GM18519 (cell line): Measurements from ENCODE around the gene KRTAP9-2.
"Not testable (repeated sequence)": the region's sequence is repeated elsewhere in the genome, so short reads cannot be mapped to it uniquely, and the experiment has no call there.

Source experiments
- ATAC-seq: cut with Tn5 transposase; IDR thresholded peaks from one replicate; pipeline ENCODE4 v1.9.1; 2021; ENCODE audit warnings: mild to moderate bottlenecking, moderate library complexity; ENCODE audit not compliant: unreplicated experiment, low FRiP score

The KRTAP9-2 gene

GRCh38 chr17:41232399-41233105 is 6.1 kb downstream of the KRTAP9-2 start, which contains the start of gene KRTAP9-3:
Gene KRTAP9-3 (plus strand): TSS chr17:41232449. CDS start chr17:41232502, 53 bp downstream.
- ATAC-seq: not testable (repeated sequence)

- ATAC-seq: not testable (repeated sequence)
Measured at GRCh38 chr17:41237116-41237515, 10.7 kb downstream of the KRTAP9-2 start.

- not testable (repeated sequence) for ATAC-seq
Measured at GRCh38 chr17:41237949-41238437, 11.5 kb downstream of the KRTAP9-2 start, which contains the start of gene KRTAP9-8. Gene KRTAP9-8 (plus strand): TSS chr17:41237999. CDS start chr17:41238052, 53 bp downstream.

- not testable (repeated sequence) for ATAC-seq
Measured at GRCh38 chr17:41246995-41247787, 20.7 kb downstream of the KRTAP9-2 start.

- not testable (repeated sequence) for ATAC-seq
Measured at GRCh38 chr17:41249637-41250240, 23.3 kb downstream of the KRTAP9-2 start, which contains the start of gene KRTAP9-4. Gene KRTAP9-4 (plus strand): TSS chr17:41249687. CDS start chr17:41249721, 34 bp downstream.

- no peak for ATAC-seq
Measured at GRCh38 chr17:41251261-41251660, 24.8 kb downstream of the KRTAP9-2 start.

- no peak for ATAC-seq
Measured at GRCh38 chr17:41254861-41255260, 28.4 kb downstream of the KRTAP9-2 start.

DNA sequence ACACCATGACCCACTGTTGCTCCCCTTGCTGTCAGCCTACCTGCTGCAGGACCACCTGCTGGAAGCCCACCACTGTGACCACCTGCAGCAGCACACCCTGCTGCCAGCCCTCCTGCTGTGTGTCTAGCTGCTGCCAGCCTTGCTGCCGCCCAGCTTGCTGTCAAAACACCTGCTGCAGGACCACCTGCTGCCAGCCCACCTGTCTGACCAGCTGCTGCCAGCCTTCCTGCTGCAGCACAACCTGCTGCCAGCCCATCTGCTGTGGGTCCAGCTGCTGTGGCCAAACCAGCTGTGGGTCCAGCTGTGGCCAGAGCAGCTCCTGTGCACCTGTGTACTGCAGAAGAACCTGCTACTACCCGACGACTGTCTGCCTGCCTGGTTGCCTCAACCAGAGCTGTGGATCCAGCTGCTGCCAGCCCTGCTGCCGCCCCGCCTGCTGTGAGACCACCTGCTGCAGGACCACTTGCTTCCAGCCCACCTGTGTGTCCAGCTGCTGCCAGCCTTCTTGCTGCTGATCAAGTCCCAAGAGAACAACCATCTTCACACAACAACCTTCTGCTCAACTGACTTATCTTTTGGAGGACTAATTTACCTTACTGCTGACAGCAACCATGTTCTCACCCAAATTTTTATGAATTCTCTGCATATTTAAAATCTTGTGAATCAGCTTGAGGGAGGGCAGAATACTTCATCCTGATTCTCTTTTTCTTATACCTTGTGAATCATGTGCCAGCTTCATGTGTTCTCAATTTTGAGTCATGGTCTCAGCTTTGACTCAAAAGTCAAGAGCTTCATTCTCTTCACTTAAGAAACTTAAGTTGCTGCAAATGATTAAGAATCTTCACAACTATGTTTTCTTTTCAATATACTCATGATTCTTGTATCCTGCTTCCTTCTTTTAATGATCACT is 29.2 kb downstream of the KRTAP9-2 start, which contains the start of gene KRTAP9-9:
Gene KRTAP9-9 (plus strand): TSS at position 4 of the 910 bp plus-strand sequence.
- not testable (repeated sequence) for ATAC-seq

DNA sequence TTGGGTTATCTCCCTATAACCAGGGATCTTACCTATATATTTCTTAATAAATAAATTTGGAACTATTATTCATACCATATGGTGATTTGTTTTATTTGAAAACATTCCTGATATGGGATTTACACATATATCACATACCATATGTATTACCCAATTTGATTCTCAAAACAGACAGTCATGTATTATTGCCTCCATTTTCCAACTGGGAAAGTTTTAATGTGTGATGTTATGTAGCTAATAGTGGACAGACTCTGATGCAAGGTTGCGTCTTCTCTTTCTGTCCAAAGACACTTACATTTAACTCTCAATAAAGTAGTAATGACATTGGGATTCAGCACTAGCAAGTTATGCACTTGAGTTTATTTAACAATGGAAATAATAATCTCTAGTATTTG is 29.8 kb downstream of the KRTAP9-2 start:
- ATAC-seq: no peak

DNA sequence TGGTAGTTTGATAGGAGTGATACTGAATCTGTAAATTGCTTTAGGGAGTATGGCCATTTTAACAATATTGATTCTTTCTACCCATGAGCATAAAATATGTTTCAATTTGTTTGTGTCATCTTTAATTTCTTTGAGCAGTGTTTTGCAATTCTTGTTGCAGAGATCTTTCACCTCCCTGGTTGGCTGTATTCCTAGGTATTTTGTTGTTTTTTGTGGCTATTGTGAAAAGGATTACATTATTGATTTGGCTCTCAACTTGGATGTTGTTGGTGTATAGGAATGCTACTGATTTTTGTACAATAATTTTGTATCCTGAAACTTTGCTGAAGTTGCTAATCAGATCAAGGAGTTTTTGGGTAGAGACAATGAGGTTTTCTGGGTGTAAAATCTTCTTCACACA is 32.0 kb downstream of the KRTAP9-2 start:
- no peak for ATAC-seq

- ATAC-seq: no peak
Measured at GRCh38 chr17:41263212-41263611, 36.8 kb downstream of the KRTAP9-2 start.

GRCh38 chr17:41264599-41264998 is 38.2 kb downstream of the KRTAP9-2 start:
- no peak for ATAC-seq

GRCh38 chr17:41265078-41265477 is 38.6 kb downstream of the KRTAP9-2 start, which contains the start of gene KRTAP9-6:
Gene KRTAP9-6 (plus strand): TSS chr17:41265378. CDS start chr17:41265378, 0 bp downstream.
- ATAC-seq: no peak

DNA sequence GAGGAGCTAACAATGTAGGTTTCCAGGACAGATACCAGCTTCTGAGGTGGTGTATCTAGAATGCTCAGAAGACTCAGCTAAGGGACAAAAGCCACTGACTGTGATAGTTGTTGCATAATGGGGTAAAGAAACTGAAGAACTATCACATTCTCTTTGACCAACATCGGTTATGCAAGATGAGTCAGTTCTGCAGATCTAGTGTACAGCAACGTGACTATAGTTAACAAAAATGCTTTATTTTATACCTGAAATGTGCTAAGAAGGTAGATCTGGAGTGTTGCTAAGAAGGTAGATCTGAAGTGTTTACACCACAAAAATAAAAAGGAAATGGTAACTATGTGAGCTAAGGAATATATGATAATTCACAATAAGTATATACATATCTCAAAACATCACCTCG is 41.3 kb downstream of the KRTAP9-2 start:
- ATAC-seq: no peak

DNA sequence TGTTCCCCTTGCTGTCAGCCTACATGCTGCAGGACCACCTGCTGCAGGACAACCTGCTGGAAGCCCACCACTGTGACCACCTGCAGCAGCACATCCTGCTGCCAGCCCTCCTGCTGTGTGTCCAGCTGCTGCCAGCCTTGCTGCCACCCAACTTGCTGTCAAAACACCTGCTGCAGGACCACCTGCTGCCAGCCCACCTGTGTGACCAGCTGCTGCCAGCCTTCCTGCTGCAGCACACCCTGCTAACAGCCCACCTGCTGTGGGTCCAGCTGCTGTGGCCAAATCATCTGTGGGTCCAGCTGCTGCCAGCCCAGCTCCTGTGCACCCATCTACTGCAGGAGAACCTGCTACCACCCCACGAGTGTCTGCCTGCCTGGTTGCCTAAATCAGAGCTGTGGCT is 44.9 kb downstream of the KRTAP9-2 start:
- not testable (repeated sequence) for ATAC-seq

GRCh38 chr17:41271858-41272257 is 45.4 kb downstream of the KRTAP9-2 start:
- ATAC-seq: no peak

GRCh38 chr17:41275648-41276190 is 49.3 kb downstream of the KRTAP9-2 start, which contains the start of gene KRTAP9-7:
Gene KRTAP9-7 (plus strand): TSS chr17:41275698. CDS start chr17:41275698, 0 bp downstream.
- ATAC-seq: not testable (repeated sequence)
